Articular chondrocyte of knee joint (primary cell): ENCODE data around the gene IFFO2. TPM values are rescaled to one million over a fixed set of nuclear protein-coding genes. Genes with fewer than 3 reads are reported as not detected.

Experiments used
- small RNA-seq: library from RNA; depleted of rRNA; stranded (forward); fragments of <200 nt; gene quantifications from one replicate; pipeline ENCODE3, GENCODE V24; 2012
- total RNA-seq: library from RNA; depleted of rRNA; stranded (reverse); fragments of >200 nt; gene quantifications from 2 replicates; pipeline ENCODE4 v1.2.3, GENCODE V29; 2012

The IFFO2 gene
- total RNA-seq: 6.3 and 9.1 TPM in 2 replicates

GRCh38 chr1:18956193-18957135 lies at the start of gene IFFO2:
IFFO2 (minus strand) TSS chr1:18956676; CDS start chr1:18956332, 344 bp downstream.

DNA sequence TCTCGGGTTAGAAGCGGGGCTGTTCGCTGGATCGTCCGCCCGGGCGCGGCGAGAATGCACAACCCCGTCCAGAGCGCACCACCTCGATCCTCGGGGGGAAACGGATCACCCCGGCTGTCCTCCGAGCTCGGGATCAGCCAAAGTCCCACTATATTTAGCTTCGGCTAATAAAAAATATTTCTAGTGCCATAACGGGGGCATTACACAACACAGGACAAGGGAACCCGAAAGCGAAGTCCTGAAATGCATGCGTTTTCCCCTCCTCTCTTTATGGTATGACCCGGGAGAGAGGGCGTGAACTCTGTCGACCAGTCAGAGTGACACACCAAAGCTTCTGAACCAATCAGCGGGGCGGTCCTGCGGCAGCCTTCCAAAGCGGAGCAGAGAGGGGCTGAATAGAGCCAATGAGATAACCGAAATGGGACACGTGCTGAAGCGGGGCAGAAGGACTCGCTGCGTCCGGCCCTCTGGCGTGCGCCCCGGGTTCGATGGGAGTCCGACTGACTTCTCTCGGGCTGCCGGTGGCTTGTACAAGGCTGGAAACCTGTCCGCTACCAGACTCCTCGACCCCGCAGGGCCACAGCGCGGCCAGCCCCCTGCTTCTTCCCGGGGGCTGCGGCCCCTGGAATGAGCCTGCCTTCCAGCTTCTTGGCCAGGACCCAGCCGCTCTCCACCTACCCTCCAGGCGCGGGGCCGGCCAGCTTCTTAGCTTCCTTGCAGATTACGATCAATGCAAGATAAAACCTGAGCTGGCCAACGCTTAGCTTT lies 53.8 kb downstream of the IFFO2 start, which contains the start of gene ALDH4A1:
Gene ALDH4A1 (minus strand): TSS at position 33 of the 768 bp plus-strand sequence. CDS start 32 bp downstream, at position 1.

DNA sequence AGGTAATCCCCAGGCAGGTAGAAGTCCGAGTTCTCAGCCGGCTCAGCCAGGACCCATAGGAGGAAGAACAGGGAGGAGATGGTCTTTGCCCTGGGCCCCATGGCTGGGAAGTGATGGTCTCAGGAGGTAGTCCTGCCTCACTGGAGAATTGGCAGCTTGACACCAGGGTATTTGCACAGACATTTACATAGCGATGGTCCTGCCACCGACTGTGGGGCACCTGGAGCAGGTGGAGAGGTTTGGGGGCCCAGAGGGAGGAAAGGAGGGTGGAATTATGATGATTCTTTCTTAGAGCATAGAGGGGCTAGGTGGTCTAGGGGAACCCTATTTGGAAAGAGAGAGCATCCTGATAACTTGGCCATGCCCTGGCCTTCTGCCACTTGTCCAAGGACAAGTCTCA lies 96.9 kb downstream of the IFFO2 start, which contains the start of gene TAS1R2:
Gene TAS1R2 (minus strand): TSS at position 101 of the 400 bp plus-strand sequence. CDS start 0 bp downstream, at position 101.

Small RNAs within 50 kb of the gene (small RNA-seq; reads per million reads assigned to genes)
- gene MIR1290 (not detected), gene MIR4695 (not detected)

Other genes starting within 250 kb of the IFFO2 start
- not detected in 2 replicates for gene TAS1R2, start 97.0 kb downstream of the IFFO2 start, total RNA-seq
- gene ALDH4A1, start 54.1 kb downstream of the IFFO2 start, total RNA-seq: 5.8 and 8.2 TPM in 2 replicates